ENCODE results near the gene SASH1.

Gene SASH1

DNA sequence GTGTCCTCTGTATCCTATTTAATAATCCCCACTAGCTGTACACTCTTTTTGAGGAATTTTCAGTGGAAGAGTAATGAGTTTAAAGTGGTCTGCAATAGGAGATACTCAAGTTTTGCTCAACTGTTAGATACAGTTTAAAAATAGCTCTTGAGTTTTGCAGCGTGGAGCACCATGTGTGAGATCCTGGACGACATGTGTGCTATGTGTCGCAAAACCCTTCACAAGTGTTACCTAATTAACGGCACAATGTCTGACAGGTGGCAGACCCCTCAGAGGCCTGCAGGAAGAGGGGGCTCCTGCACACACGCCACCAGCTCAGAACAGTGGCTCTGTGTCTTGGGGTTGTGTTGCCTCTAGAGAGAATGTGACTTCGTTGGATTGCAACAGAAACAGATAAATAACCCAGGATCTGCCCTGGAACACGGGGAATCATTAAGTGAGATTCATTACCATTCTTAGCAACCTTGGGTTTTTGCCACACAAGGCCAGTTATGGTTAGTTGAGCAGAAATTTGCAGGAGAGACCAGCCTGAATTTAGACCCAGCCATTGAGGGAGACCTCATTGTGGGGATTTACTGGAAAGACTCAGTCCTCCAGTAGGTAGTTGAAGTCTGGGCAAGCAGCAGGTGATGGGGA lies 73.8 kb downstream of the SASH1 start:
- TF ChIP-seq CTCF (IDR thresholded peaks at IDR 0.05; ENCODE audit: low read depth, low read length, missing control alignments): no peak
- no peak for DNase-seq (ENCODE audit: low read depth)

DNA sequence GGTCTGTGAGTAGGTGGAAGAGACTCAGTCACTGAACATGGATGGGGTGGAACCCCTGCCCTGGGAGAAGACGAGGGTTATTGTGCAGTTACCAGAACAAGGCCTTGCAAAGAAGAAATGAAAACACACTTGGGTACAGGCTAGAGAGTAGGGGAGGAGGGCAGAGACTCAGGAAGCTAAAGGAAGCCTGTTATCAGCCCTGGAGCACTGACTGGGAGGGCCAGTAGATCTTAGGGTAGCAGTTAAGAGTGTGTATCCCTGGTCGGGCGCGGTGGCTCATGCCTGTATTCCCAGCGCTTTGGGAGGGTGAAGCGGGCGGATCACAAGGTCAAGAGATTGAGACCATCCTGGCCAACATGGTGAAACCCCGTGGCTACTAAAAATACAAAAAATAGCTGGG lies 74.4 kb downstream of the SASH1 start:
- DNase-seq (ENCODE audit: low read depth): no peak
- no peak for TF ChIP-seq CTCF (IDR thresholded peaks at IDR 0.05; ENCODE audit: low read depth, low read length, missing control alignments)
- H3K4me3 ChIP-seq (ENCODE audit: low read depth, low read length): no peak overlapping the region

More for the DNA sequence above, 73.8 kb downstream of the SASH1 start:
- no peak overlapping the region for H3K4me3 ChIP-seq (ENCODE audit: low read depth, low read length)

GRCh38 chr6:148419430-148419829 lies 76.8 kb downstream of the SASH1 start:
- no peak for DNase-seq (ENCODE audit: low read depth)
- H3K4me3 ChIP-seq (ENCODE audit: low read depth, low read length): no peak overlapping the region
- no peak for TF ChIP-seq CTCF (IDR thresholded peaks at IDR 0.05; ENCODE audit: low read depth, low read length, missing control alignments)

DNA sequence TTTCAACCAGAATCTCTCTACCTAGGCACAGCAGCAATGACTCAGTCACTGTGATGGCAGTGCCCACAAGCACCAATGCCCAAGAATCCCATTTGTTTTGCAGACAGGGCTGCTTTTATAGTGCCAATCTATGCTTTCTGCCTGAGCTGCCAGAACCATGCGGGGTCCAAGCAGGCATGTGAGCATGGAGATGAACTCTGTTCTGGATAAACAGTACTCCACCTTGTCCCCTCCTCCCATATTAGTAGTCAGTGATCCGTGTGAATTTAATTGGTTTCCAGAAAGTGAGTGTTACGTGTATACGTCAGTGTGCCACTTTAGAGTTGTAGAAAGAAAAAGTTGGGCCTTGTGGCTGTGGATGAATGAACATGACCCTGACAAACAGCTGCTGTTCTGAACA lies 79.4 kb downstream of the SASH1 start:
- no peak overlapping the region for H3K4me3 ChIP-seq (ENCODE audit: low read depth, low read length)
- no peak for TF ChIP-seq CTCF (IDR thresholded peaks at IDR 0.05; ENCODE audit: low read depth, low read length, missing control alignments)
- DNase-seq (ENCODE audit: low read depth): no peak

- no peak for DNase-seq (ENCODE audit: low read depth)
- no peak overlapping the region for H3K4me3 ChIP-seq (ENCODE audit: low read depth, low read length)
- TF ChIP-seq CTCF (IDR thresholded peaks at IDR 0.05; ENCODE audit: low read depth, low read length, missing control alignments): no peak
Measured at GRCh38 chr6:148423133-148423532, 80.5 kb downstream of the SASH1 start.

DNA sequence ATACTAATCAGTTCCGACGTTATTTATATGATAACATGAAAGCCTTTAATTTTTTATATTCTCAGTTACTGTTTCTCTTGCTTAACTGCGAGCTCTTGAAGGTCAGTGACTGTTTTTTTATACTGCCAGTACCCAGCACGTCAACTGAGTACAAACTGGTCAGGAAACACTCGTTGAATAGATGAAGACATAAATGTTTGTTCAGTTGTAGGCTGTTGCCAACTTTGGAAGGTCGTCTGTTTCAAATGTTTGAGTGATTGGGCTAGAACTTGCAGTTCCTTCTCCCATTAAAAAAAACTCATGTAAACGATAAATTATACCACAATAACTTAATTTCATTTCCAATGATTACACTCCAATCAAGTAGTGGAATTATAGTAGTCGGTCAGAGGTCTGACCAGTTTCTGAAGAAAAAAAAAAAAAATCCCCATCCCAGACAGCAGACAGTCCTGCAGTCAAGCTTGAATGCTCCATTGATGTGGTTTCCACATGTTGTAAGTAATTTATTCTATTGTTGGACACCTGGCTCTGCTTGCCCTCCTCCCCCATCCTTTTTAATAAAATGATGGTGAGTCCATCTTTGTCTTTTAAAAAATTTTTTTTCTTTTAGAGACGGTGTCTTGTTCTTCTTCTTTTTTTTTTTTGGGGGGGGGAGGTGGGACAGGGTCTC lies 81.1 kb downstream of the SASH1 start:
- H3K4me3 ChIP-seq (ENCODE audit: low read depth, low read length): no peak overlapping the region
- no peak for TF ChIP-seq CTCF (IDR thresholded peaks at IDR 0.05; ENCODE audit: low read depth, low read length, missing control alignments)
- no peak for DNase-seq (ENCODE audit: low read depth)

- no peak for DNase-seq (ENCODE audit: low read depth)
- no peak overlapping the region for H3K4me3 ChIP-seq (ENCODE audit: low read depth, low read length)
- TF ChIP-seq CTCF (IDR thresholded peaks at IDR 0.05; ENCODE audit: low read depth, low read length, missing control alignments): no peak
Measured at GRCh38 chr6:148425443-148425842, 82.8 kb downstream of the SASH1 start.
